Limb (tissue), 2 donors: Measurements from ENCODE around the gene CHI3L1.

Experiments used
- DNase-seq, 2 donors: peaks; one replicate each; pipeline ENCODE4 v3.0.0-alpha.2; 2016; ENCODE audit errors: extremely low spot score in 2 of 2

The CHI3L1 gene

GRCh38 chr1:203181586-203182386 is 4.7 kb downstream of the CHI3L1 start:
- DNase-seq: no peak

GRCh38 chr1:203180611-203181330 is 5.7 kb downstream of the CHI3L1 start:
- no peak for DNase-seq

- DNase-seq: no peak
Observed at GRCh38 chr1:203179667-203180005, 6.9 kb downstream of the CHI3L1 start.

GRCh38 chr1:203178821-203179666 is 7.5 kb downstream of the CHI3L1 start:
- no peak for DNase-seq

- DNase-seq: no peak
Observed at GRCh38 chr1:203178083-203178482, 8.4 kb downstream of the CHI3L1 start.

GRCh38 chr1:203177470-203178039 is 8.9 kb downstream of the CHI3L1 start:
- no peak for DNase-seq

GRCh38 chr1:203177036-203177405 is 9.5 kb downstream of the CHI3L1 start:
- DNase-seq: no peak

- no peak for DNase-seq
Observed at GRCh38 chr1:203176273-203177035, 10.1 kb downstream of the CHI3L1 start.

GRCh38 chr1:203175827-203176241 is 10.7 kb downstream of the CHI3L1 start:
- DNase-seq: peak in 1 of 2 donors; percentile 49

GRCh38 chr1:203175237-203175826 is 11.2 kb downstream of the CHI3L1 start, which contains the start of gene MYBPH:
TSS of gene MYBPH (minus strand) at chr1:203175826. CDS start at chr1:203175755, 71 bp downstream.
- no peak for DNase-seq

- no peak for DNase-seq
Observed at GRCh38 chr1:203174324-203174985, 12.0 kb downstream of the CHI3L1 start.

GRCh38 chr1:203173566-203173965 is 12.9 kb downstream of the CHI3L1 start:
- DNase-seq: no peak

- DNase-seq: no peak
Observed at GRCh38 chr1:203173011-203173555, 13.4 kb downstream of the CHI3L1 start.

GRCh38 chr1:203172184-203173010 is 14.1 kb downstream of the CHI3L1 start:
- peak in 1 of 2 donors; percentile 55 for DNase-seq

- DNase-seq: no peak
Observed at GRCh38 chr1:203171341-203172183, 14.9 kb downstream of the CHI3L1 start.

GRCh38 chr1:203170625-203171330 is 15.7 kb downstream of the CHI3L1 start:
- DNase-seq: no peak
